CD14-positive monocyte (primary cell): ENCODE measurements around the gene NSF. TPM values are rescaled to one million over a fixed set of nuclear protein-coding genes. Genes with fewer than 3 reads are reported as not detected.
"Not testable (repeated sequence)": the region's sequence is repeated elsewhere in the genome, so short reads cannot be mapped to it uniquely, and the experiment has no call there.

Source experiments
- DNase-seq, 3 donors: peaks; one replicate each; pipeline ENCODE4 v3.0.0-alpha.2; 2011 to 2022
- H2AFZ ChIP-seq: 2 replicates; pipeline ENCODE4 v1.6.0; 2012; ENCODE audit warnings: mild to moderate bottlenecking, low read depth, low read length, inconsistent platforms; ENCODE audit not compliant: insufficient read depth, poor library complexity, severe bottlenecking
- H3K27ac ChIP-seq, 2 donors: 1 replicate in 1 of 2; 2 replicates in 1 of 2; pipeline ENCODE4 v1.5.1; 2012 to 2013; ENCODE audit warnings: low read length in 2 of 2, control low read depth in 1 of 2, inconsistent platforms in 1 of 2, low read depth in 1 of 2, mild to moderate bottlenecking in 1 of 2
- H3K27me3 ChIP-seq, 2 donors: one replicate each; pipeline versions ENCODE4 v1.6.0 to v1.6.1; 2011 to 2013; ENCODE audit warnings: low read length in 2 of 2; ENCODE audit not compliant: control insufficient read depth in 2 of 2, insufficient read depth in 2 of 2
- H3K36me3 ChIP-seq, 2 donors: replicated peaks in 1 of 2; 1 replicate in 1 of 2; 2 replicates in 1 of 2; pipeline versions ENCODE4 v1.5.1 to v1.6.1; 2012 to 2013; ENCODE audit warnings: low read length in 2 of 2, control low read depth in 1 of 2, inconsistent platforms in 1 of 2, mild to moderate bottlenecking in 1 of 2; ENCODE audit not compliant: insufficient read depth in 2 of 2, control insufficient read depth in 1 of 2
- H3K4me1 ChIP-seq, 2 donors: 1 replicate in 1 of 2; 2 replicates in 1 of 2; pipeline versions ENCODE4 v1.5.1 to v1.6.1; 2012 to 2013; ENCODE audit warnings: low read length in 2 of 2, control low read depth in 1 of 2, inconsistent platforms in 1 of 2, mild to moderate bottlenecking in 1 of 2, moderate library complexity in 1 of 2; ENCODE audit not compliant: insufficient read depth in 2 of 2, control insufficient read depth in 1 of 2
- H3K4me2 ChIP-seq: replicated peaks from 2 replicates; pipeline ENCODE3; 2012; ENCODE audit warnings: low read length, moderate library complexity, mild to moderate bottlenecking; ENCODE audit not compliant: poor library complexity, severe bottlenecking; ENCODE audit errors: extremely low read depth
- H3K4me3 ChIP-seq, 3 experiments: fragments of 200-600 bp in 1 of 3; sonication (generic) in 1 of 3; replicated peaks in 1 of 3; 1 replicate in 2 of 3; 2 replicates in 1 of 3; pipeline ENCODE4 v1.5.1; 2011 to 2013; ENCODE audit warnings: low read length in 3 of 3, mild to moderate bottlenecking in 3 of 3, control low read depth in 2 of 3, low read depth in 2 of 3, inconsistent platforms in 1 of 3, moderate library complexity in 1 of 3
- H3K79me2 ChIP-seq: 2 replicates; pipeline ENCODE4 v1.6.0; 2012; ENCODE audit warnings: mild to moderate bottlenecking, control low read depth, inconsistent platforms, low read length, moderate library complexity; ENCODE audit not compliant: insufficient read depth
- H3K9ac ChIP-seq: 2 replicates; pipeline ENCODE4 v1.6.0; 2017; ENCODE audit warnings: low read length, mild to moderate bottlenecking; ENCODE audit not compliant: insufficient read depth, poor library complexity, severe bottlenecking
- H3K9me3 ChIP-seq, 2 donors: replicated peaks in 1 of 2; 1 replicate in 1 of 2; 2 replicates in 1 of 2; pipeline versions ENCODE4 v1.5.1 to v1.6.1; 2012 to 2013; ENCODE audit warnings: low read length in 2 of 2, control low read depth in 1 of 2; ENCODE audit not compliant: control insufficient read depth in 1 of 2, insufficient read depth in 1 of 2
- H4K20me1 ChIP-seq: 2 replicates; pipeline ENCODE4 v1.6.0; 2012; ENCODE audit warnings: mild to moderate bottlenecking, low read length, control low read depth, moderate library complexity; ENCODE audit not compliant: insufficient read depth
- H3K27ac Mint-ChIP-seq, 7 donors: one replicate each; pipeline ENCODE4 v1.8.0; 2020; ENCODE audit warnings: mild to moderate bottlenecking in 7 of 7, mixed read lengths in 7 of 7, moderate library complexity in 6 of 7, inconsistent platforms in 2 of 7
- H3K27me3 Mint-ChIP-seq, 3 donors: one replicate each; pipeline ENCODE4 v1.8.0; 2021 to 2022; ENCODE audit warnings: low read depth in 3 of 3, mild to moderate bottlenecking in 3 of 3, mixed read lengths in 3 of 3, moderate library complexity in 3 of 3, inconsistent platforms in 1 of 3
- H3K36me3 Mint-ChIP-seq, 2 donors: one replicate each; pipeline ENCODE4 v1.8.0; 2020; ENCODE audit warnings: mixed read lengths in 2 of 2, inconsistent platforms in 1 of 2, mild to moderate bottlenecking in 1 of 2
- H3K4me1 Mint-ChIP-seq: one replicate; pipeline ENCODE4 v1.8.0; 2020; ENCODE audit warnings: mild to moderate bottlenecking, mixed read lengths
- H3K4me3 Mint-ChIP-seq, 2 donors: one replicate each; pipeline ENCODE4 v1.8.0; 2020; ENCODE audit warnings: mild to moderate bottlenecking in 2 of 2, mixed read lengths in 2 of 2, moderate library complexity in 1 of 2
- H3K9me3 Mint-ChIP-seq, 7 donors: one replicate each; pipeline ENCODE4 v1.8.0; 2020 to 2022; ENCODE audit warnings: mixed read lengths in 7 of 7, mild to moderate bottlenecking in 6 of 7, moderate library complexity in 6 of 7, inconsistent platforms in 2 of 7
- CTCF ChIP-seq: fragments of 200-600 bp; IDR thresholded peaks from one replicate; pipeline ENCODE4 v1.8.0; 2022; ENCODE audit warnings: antibody characterized with exemption, mild to moderate bottlenecking
- WGBS: methylation state at CpG from one replicate; pipeline ENCODE4 v1.1.5; 2013; ENCODE audit warnings: missing lambda C conversion rate; ENCODE audit not compliant: insufficient coverage; 5-methylcytosine and 5-hydroxymethylcytosine counted together
- intact Hi-C, 2 donors: fragments of 100-400 bp; cut with micrococcal nuclease; formaldehyde crosslinking; loops; one replicate each; pipeline versions ENCODE4 v1.15.0 to v1.15.1; 2023
- polyA plus RNA-seq, 3 donors: library from polyadenylated mRNA; depleted of rRNA in 1 of 3; unstranded in 2 of 3; stranded (reverse) in 1 of 3; fragments of 300-500 nt in 2 of 3; fragments of >200 nt in 1 of 3; fragmentation: Illumina TruSeq in 2 of 3; gene quantifications; 1 replicate in 2 of 3; 2 replicates in 1 of 3; pipeline ENCODE4 v1.2.3, GENCODE V29; 2012 to 2021

The NSF gene
- polyA plus RNA-seq, 3 donors = 22.5 to 63.2 (median 58.0) TPM

- H4K20me1 ChIP-seq = no peaks in the 10 kb centered on the region
- Mint-ChIP-seq H3K36me3 (peaks cover 75 to 88% of the 10 kb centered on the region in 2 donors), H3K4me1 (no peaks in the 10 kb centered on the region), H3K4me3 (no peak overlapping the region), H3K9me3 (no peaks in the 10 kb centered on the region), H3K27me3 (peaks cover 0 to 1% (median 1%) of the 10 kb centered on the region in 3 donors), H3K27ac (no peak overlapping the region)
- H3K4me3 ChIP-seq = no peak overlapping the region
- no peaks in the 10 kb centered on the region for H3K27me3 ChIP-seq
- intact Hi-C loops = no loop called here
- no peaks in the 10 kb centered on the region for H3K4me1 ChIP-seq
- no peak overlapping the region for H3K27ac ChIP-seq
- no peak overlapping the region for H3K9ac ChIP-seq
- no peak for TF ChIP-seq CTCF
- no peaks in the 10 kb centered on the region for H3K79me2 ChIP-seq
- DNase-seq = no peak
- no peaks in the 10 kb centered on the region for H3K9me3 ChIP-seq
- peaks cover 72 to 88% of the 10 kb centered on the region in 2 donors for H3K36me3 ChIP-seq
- H2AFZ ChIP-seq = no peak overlapping the region
- no peak overlapping the region for H3K4me2 ChIP-seq
- 89% methylated on average over 2 of the region's 4 CpGs for WGBS
Observed at GRCh38 chr17:46756081-46756735, 165.7 kb downstream of the NSF start.

- DNase-seq = no peak
- Histone ChIP-seq H3K79me2 (no peaks in the 10 kb centered on the region), H3K4me3 (no peak overlapping the region), H3K9me3 (no peaks in the 10 kb centered on the region), H3K27ac (no peak overlapping the region), H2AFZ (no peak overlapping the region), H3K9ac (no peak overlapping the region), H3K36me3 (peaks cover 66 to 82% of the 10 kb centered on the region in 2 donors), H3K4me1 (no peaks in the 10 kb centered on the region), H4K20me1 (no peaks in the 10 kb centered on the region), H3K4me2 (no peak overlapping the region), H3K27me3 (no peaks in the 10 kb centered on the region)
- intact Hi-C loops = no loop called here
- WGBS = no CpG with 5 or more reads among the region's 2 CpGs
- TF ChIP-seq CTCF = no peak
- peaks cover 0 to 1% (median 1%) of the 10 kb centered on the region in 3 donors for H3K27me3 Mint-ChIP-seq
- no peak overlapping the region for H3K27ac Mint-ChIP-seq
- H3K36me3 Mint-ChIP-seq = peaks cover 68 to 85% of the 10 kb centered on the region in 2 donors
- no peak overlapping the region for H3K4me3 Mint-ChIP-seq
- no peaks in the 10 kb centered on the region for H3K9me3 Mint-ChIP-seq
- H3K4me1 Mint-ChIP-seq = no peaks in the 10 kb centered on the region
Observed at GRCh38 chr17:46756861-46757260, 166.4 kb downstream of the NSF start.

GRCh38 chr17:46757588-46757987 is 167.1 kb downstream of the NSF start:
- H3K9me3 Mint-ChIP-seq, H3K4me3 Mint-ChIP-seq, H3K4me2 ChIP-seq, H3K27ac Mint-ChIP-seq, H3K27ac ChIP-seq, H3K9ac ChIP-seq, H2AFZ ChIP-seq, H3K27me3 ChIP-seq, H3K4me1 Mint-ChIP-seq, intact Hi-C loops, H3K4me3 ChIP-seq, H3K27me3 Mint-ChIP-seq, H3K79me2 ChIP-seq, H3K4me1 ChIP-seq, H4K20me1 ChIP-seq, H3K9me3 ChIP-seq, DNase-seq: not testable (repeated sequence)
- WGBS = no CpG with 5 or more reads among the region's 4 CpGs
- H3K36me3 ChIP-seq = peaks cover 59 to 74% of the 10 kb centered on the region in 2 donors
- H3K36me3 Mint-ChIP-seq = peaks cover 62 to 77% of the 10 kb centered on the region in 2 donors
